ENCODE data around the gene HMCN2.

The HMCN2 gene

DNA sequence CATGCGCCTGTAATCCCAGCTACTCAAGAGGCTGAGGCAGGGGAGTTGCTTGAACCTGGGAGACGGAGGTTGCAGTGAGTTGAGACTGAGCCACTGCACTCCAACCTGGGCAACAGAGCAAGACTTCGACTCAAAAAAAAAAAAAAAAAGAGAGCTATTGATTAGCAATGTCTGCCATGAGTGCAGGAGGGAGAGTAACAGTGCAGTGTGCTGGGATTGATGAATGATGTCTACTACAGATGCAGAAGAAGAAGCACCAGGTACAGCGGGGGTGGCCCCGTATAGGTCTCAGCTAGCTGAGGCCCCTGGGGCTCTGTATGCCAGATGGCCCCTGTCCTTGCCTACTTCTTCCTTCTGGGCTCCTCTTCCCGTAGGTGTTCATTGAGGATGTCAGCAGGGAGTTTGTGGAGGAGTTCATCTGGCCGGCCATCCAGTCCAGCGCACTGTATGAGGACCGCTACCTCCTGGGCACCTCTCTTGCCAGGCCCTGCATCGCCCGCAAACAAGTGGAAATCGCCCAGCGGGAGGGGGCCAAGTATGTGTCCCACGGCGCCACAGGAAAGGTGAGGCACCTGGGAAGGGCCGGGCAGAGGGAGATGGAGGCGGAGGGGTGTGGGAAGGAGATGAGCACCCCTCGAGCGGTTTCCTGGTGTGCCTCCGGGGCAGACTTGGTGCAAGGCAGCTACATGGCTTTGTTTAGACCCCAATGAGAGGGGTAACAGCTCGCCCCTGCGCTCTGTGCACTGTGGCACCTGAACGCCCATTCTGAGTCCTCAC, 192.7 kb downstream of the HMCN2 start:
- DNase-seq: no peak

DNA sequence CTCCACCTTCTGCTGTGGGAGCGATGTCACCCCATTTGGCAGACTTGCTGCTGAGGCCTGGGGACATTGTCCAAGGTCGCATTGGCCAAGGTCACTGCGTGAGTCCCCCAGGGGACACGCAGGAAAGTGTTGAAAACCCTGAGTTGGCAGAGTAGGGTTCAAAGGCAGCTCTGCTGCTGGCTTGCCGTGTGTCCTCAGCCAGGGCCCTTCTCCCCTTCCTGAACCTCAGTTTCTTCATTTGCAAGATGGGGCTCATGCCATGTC, 193.2 kb downstream of the HMCN2 start:
- no peak for DNase-seq

- DNase-seq: no peak
Observed at GRCh38 chr9:130459151-130459550, 193.6 kb downstream of the HMCN2 start.

GRCh38 chr9:130459941-130460669, 194.5 kb downstream of the HMCN2 start:
- DNase-seq: no peak

- peak; percentile 56 for DNase-seq
Observed at GRCh38 chr9:130461218-130461630, 195.7 kb downstream of the HMCN2 start.

DNA sequence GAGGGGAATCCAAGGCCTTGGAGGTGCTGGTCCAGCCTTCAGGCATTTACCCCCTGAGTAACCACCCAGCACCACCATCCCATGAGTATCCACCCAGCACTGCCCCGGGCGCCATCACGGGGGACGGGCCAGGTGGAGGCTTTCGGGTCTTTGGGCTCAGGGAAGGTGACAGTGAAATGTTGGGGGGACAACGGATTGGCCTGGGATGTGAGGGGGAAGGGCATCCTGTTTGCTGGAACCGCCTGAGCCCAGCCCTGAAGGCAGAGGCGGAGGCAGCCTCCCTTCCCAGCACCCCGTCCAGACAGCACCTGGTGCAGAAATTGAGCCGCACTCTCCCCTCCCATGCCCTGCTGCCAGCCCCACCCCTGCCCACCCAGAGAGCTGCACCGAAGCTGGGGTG, 196.2 kb downstream of the HMCN2 start:
- no peak for DNase-seq

DNA sequence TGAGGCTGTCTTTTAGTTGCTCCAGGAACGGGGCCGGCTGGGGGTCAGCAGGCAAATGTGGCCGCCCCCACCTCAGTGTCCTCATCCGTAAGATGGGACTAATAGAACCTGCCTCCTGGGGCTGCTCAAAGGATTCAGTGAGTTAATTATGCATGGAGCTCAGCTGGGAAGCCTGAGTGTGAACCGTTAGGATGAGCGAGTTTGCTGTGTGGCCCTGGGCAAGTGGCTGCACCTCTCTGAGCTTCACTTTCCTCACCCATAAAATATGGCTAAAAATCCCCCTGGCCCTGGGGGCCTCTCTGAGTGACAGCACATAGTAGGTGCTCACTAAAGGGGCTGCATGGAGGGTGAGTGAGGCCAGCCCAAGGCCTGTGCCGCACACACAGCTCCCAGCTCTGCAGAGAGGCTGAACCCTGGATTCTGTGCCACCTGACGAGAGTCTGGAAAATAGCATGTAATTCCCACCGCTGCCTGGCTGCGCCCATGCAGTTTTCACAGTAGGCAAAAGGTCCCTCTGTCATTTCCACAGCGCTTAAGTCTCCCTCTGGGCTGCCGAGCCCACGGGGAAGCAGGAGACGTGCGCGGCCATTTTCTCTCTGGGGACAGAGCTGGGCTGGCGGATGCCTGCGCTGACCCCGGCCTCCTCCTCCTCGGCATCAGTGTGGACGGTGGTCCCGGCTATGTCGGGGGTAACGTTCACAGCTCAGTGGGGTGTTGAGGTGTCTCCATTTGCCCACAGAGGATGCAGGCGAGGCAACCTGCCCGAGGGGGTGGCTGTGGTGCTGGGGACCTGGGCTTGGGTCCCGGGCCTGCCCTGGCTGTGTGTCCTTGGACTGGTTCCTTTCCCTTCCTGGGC, 197.4 kb downstream of the HMCN2 start:
- DNase-seq: no peak

DNA sequence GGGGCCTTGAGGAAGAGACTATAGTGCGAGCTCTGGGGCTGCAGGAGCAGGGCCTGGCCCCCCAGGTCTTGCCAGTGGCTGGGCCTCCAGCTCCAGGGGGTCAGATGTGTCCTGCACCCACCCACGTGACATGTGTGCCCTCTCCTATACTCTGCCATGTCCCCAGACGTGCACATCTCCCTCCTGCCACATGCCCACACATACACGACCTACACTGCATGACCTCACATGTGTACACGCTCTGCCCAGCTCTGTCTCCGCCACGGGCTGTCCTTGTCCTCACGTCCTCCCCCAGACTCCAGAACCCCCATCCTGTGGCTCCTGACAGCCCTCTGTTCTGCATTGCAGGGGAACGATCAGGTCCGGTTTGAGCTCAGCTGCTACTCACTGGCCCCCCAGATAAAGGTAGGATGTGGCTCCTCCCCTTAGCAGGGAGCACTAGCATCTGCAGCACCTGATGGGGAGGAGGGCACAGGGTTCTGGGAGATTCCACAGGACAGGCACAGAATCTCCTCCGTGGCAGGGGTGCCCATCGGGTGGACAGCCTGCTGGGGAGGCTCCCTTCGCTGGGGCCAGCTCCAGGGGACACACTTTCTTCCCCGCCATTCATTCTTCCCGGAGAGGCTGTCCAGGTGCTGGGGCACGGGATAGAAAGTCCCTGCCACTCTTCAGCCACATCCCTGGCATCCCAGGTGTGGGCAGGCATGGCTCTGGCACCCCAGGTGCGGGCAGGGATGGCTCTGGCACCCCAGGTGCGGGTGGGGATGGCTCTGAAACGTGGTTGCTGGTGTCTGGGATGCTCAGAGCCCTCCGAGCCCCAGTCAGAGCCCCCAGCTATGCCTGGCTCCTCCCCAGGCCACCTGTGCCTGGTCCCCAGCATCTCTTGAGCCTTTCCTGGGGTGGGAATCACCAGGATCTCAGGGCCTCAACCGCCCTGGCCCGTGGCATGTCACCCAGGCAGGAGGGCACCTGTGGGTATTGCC, 198.5 kb downstream of the HMCN2 start:
- no peak for DNase-seq

GRCh38 chr9:130465383-130466096, 200.0 kb downstream of the HMCN2 start:
- no peak for DNase-seq

DNA sequence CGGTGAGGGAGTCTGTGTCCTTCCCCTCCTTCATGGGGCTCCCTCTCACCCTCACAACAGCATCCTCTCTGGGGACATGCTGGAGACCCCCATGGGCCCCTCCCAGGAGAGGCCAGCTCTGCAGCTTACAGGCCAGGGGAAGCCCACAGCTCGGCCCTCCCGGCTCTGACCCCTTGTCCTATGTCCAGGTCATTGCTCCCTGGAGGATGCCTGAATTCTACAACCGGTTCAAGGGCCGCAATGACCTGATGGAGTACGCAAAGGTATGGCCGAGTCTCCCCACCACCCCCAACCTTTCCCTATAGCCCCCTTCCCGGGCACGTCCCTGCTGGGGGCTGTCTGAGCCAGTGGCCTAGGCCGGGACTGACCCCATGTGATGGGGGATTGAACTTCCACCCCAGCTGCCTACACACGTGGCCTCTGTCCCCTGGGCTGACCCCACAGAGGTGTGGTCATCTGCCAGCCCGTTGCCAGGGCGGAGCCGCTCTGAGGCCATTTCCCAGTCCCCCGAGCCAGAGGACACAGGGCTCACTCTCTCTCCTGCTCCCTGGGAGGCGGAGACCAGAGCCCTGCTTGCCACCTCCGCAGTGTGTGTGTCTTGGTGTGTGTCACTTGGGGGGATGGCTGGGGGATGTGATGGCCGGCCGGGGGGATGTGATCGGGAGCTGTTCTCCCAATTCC, 201.1 kb downstream of the HMCN2 start:
- DNase-seq: no peak

- no peak for DNase-seq
Observed at GRCh38 chr9:130467316-130467715, 201.8 kb downstream of the HMCN2 start.

DNA sequence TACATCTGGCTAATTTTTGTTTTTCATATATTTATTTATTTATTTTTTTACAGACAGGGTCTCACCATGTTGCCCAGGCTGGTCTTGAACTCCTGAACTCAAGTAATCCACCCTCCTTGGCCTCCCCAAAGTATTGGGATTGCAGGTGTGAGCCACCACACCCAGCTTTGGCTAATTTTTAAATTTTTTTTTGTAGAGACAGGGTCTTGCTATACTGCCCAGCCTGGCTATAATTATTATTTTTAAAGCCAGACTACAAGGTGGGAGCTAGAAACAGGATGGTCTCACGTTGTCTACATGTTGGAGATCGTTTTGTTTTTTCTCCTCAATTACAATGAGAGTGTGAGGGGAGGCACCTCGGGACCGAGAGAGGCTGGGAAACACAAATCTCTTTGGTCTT, 203.0 kb downstream of the HMCN2 start:
- DNase-seq: no peak

DNA sequence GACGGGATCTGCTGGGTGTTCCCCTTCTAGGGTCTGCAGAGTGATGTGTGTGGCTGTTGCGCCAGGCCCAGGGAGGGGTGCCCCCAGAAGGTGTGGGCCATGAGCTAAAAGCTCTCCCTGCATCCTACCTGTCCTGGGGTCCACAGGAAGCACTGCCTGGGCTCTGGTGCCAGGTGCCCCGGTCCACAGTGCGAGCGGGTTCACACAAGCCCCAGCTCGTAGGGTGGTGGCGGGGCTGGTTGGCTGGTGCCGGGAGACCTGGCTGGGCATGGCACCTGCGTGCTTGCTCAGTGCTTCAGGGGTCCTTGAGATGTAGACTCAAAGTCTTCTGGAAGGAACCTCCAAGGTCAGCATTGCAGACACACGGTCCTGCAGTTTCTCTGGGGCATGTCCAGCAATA, 204.7 kb downstream of the HMCN2 start:
- DNase-seq: no peak

DNA sequence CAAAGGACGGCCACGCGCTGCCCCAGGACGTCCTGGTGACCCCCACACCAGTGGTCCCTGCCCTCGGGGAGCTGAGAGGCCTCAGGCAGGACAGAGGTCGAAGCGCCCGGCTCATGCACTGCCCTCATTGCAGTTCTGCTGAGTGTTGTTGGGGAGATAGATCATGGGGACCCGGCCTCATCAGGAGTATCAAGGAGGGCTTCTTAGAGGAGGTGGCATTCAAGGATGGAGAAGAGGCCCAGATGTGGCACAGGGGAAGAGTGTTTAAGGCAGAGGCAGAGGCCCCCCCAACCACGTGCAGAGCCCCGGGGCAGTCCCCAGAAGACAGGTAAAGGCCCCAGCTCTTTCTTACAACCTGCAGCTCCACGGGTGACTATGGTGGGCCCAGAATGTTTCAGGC, 205.4 kb downstream of the HMCN2 start:
- DNase-seq: no peak

- DNase-seq: no peak
Observed at GRCh38 chr9:130471411-130472183, 206.0 kb downstream of the HMCN2 start.

GRCh38 chr9:130472184-130472705, 206.7 kb downstream of the HMCN2 start:
- no peak for DNase-seq

DNA sequence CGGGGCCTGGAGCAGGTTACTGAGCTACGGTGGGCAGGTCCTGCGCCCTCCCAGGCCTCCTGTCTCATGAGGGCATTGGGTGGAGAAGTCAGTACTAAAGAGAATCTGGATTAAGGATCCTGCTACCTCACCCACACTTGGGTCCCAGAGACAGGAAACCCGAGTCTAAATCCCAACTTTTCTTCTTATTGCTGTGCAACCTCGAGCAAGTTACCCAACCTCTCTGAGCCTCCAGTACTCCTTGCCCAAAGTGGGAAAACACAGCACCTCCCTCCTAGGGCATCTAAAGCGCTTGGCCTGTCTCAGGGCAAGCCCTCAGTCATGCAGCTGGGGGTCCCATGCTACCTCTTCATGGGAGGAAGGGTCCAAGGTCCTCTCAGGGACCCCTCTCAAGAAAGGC, 207.4 kb downstream of the HMCN2 start:
- DNase-seq: no peak

- DNase-seq: no peak
Observed at GRCh38 chr9:130473566-130473965, 208.0 kb downstream of the HMCN2 start.

GRCh38 chr9:130474106-130474505, 208.5 kb downstream of the HMCN2 start:
- DNase-seq: no peak

- DNase-seq: no peak
Observed at GRCh38 chr9:130476151-130476730, 210.7 kb downstream of the HMCN2 start.
